ENCODE measurements around the gene SLC35D1.

SLC35D1 gene

DNA sequence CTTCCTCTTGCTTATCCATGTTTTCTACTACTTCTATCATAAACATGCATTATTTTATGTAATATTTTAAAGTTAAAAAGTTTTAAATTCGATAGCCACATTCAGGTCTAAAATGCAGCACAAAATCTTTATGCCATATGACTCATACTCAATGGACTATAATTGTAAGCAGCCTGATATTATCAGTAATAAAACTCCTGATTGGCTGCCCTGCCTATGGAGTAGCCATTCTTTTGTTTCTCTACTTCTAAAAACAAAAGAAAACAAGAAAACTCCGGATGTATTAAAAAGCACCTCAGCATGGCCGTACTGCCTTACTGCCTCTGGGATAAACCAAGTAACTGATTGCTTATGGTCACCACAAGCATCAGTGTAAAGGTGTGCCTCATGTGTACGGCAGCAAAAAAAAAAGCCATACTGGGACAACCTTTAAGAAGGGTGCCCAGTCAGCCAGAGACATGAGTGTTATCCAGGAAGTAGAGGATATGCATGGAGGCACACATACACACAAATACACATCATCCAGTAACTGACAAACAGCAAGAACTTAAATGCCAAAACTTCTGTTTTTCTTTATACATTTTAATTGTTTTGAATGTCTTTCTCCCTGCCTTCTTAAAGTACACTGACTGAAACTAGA is 9.2 kb downstream of the SLC35D1 start:
- DNase-seq (ENCODE audit: low read depth in 2 of 3, low spot score in 2 of 3), result no peak

DNA sequence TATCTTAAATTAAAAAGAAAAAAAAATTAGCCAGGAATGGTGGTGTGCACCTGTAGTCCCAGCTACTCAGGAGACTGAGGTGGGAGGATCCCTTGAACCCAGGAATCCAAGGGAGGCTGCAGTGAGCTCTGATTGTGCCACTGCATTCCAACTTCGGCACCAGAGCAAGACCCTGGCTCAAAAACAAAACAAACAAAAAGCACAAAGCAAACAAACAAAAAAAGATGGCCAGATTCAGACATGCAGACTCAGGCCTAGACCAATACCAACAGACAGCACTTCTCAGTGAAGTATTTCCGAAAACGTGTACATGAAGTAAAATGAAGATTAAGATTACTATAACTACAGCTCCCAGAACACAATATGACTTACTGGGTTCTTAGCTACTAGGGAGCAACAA is 10.6 kb downstream of the SLC35D1 start:
- no peak for DNase-seq (ENCODE audit: low read depth in 2 of 3, low spot score in 2 of 3)

DNA sequence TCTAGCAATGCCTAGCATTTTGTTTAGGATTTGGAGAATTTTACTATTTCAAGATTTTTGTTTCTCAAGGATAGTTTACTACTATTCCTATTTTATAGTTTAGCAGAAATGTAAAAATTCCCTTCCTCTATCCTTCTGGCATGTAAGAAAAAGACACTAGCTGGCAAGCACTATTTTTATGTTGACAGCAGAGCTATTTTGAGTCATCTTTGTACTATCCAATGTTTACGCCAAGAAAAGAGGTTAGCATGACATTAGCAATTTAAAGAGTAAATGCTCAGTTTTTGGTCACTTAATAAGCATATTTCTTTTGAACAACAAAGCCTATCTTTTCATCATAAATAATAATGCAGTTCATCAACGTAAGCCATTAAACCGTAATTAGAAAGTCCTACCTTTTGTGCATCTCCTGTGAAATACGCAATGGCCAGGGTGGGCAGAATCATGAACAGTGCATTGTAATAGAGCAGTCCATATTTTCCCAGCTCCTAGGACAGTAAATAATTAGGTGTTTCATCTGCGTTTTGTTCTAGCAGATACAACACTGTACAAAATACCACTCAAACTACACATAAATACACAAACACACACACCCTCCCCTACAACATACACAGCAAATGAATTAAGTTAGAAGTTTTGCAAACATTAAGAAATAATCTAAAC is 12.0 kb downstream of the SLC35D1 start:
- DNase-seq (ENCODE audit: low read depth in 2 of 3, low spot score in 2 of 3), result no peak

DNA sequence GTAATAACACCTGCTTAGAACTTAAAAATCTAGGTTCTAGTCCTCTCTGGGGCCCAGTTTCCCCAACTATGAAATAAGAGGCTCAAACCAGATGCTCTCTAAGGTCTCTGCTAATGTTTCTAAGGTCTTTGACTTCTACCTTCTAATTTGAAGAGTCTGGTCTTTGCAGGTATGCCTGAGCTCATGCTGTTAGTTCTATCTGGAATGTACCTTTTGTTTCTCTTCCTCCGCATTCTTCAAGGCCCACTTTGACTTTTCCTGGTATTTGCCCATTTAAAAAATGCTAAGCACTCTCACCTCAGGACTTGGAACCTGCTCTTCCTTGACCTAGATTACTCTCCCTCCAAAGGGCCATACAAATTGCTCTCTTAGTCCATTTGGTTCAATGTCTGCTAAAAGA is 13.5 kb downstream of the SLC35D1 start:
- no peak for DNase-seq (ENCODE audit: low read depth in 2 of 3, low spot score in 2 of 3)

DNA sequence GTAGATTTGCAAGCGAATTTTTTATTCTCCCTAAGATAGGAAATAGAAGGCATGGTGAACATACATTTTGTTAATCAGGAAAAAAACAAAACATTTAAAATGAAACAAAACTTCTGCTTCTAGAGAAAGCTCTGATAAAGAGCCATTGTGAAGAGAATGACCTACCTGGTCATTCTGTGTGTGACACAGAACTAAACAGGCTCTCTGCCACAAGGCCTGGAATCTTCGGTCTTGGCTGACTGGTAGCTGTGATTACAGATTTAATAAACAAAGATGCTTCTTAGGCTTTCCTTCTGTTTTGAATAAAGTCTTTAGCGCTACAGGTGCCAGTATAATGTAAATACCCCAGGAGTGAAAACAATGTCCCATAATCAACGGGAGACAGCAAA is 22.1 kb downstream of the SLC35D1 start:
- DNase-seq (ENCODE audit: low read depth in 2 of 3, low spot score in 2 of 3), result no peak

DNA sequence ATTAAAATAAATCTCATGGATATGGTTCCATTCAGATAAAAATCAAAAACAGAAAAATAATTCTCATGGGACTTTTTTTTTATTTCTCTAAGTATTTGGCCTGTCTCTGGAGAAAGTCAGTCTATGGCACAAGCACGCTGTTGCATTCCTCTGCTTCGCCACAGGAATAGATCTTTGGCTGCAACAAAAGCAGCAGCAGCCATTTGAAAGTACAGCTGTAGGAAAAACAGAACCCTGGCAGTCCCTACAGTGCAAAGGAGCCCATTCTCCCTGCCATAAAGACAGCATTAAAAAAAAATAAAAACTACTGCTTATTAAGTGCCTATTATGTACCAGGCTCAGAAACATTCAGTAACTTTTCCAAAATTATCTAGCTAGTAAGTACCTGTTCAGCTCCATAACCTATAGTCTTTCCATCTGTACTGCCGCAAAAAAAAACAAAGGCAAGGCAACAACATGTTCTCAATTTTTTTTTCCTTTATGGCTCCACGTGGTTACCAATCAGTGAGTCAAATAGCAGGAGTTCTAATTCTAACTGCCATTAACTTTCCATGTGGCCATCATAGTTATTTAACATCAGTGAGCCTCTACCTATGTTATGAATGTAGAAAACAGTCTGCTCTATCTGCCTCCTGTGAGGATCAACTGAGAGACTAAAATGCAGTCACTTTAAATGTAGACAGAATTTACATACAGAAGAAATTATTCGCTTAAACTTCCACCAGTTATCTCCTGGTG is 22.7 kb downstream of the SLC35D1 start:
- no peak for DNase-seq (ENCODE audit: low read depth in 2 of 3, low spot score in 2 of 3)

DNA sequence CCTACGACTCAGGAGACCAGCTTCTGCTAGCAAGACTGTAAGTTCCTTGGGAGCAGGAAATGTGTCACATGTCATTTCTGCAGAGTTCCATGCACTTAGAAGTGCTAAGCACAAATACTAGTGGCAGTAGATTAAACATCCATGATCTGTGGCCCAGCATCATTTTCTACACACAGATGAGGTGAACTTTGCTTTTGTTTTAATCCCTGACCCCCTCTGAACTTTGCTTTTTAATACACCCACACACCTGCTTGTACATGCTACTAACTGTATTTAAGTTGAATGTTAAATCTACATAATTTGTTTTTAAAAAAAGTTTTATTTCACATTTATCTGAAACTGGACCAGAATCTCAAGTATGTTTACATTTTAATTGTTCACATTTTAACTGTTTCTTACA is 24.5 kb downstream of the SLC35D1 start:
- no peak for DNase-seq (ENCODE audit: low read depth in 2 of 3, low spot score in 2 of 3)

DNA sequence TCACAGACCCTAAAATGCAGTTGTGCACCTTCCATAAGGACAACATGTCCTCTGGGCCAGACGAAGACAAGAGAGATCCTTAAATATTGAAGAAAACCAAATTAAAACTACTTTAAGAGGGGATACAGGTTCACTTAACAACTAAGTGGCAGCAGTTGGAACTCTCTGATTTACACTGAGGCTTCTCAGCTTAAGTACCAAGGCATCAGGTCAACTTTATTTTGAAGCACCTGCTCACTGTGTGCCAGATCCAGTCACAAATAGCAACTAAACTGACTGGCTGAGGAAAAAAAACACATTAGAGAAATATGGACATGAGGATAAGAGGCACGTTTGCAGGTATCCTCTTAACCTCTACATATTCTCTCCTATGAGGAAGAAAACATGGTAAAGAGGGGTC is 33.2 kb downstream of the SLC35D1 start:
- DNase-seq (ENCODE audit: low read depth in 2 of 3, low spot score in 2 of 3), result no peak

DNA sequence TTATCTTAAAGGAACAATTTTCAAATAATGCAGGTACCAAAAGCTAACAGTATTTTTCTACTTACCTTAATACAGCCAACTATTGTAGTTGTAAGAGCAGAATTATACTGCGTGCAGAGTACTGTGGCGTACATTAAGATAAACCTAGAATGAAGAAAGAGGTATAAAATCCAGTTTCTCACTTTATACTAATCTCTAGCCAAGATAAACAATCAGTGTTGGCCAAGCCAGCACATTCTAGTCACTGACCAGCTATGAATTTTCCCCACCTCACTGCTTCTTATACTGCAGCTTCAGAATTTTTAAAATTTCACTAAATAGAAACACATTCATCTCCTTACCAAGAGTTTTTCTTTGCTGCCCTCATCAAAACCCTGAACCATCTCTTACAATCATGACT is 33.6 kb downstream of the SLC35D1 start:
- DNase-seq (ENCODE audit: low read depth in 2 of 3, low spot score in 2 of 3), result no peak

DNA sequence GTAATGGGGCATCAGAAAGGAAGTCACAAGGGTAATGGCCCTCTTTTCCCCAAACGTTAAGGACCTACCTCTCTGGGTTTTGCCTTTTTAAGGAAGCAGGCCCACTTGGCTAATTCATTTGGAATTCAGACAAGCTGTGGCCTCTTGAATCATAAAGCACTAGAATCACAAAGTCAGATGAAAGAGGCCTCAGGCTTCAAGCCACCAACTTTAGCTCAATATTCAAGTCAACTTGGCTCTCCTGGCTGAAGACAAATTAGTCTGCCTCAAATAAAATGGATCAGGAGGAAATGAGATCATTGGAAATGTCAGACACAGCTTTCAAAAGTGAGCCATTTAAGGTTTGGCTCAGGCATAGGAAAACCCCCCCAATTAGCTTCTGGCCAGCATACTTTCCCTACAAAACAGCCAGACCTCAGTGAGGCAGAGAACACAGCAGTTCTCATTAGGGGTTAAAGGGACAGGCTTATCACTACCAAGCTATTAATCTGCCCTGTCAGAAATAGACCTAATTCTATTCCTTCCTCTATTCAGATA is 34.3 kb downstream of the SLC35D1 start:
- no peak for DNase-seq (ENCODE audit: low read depth in 2 of 3, low spot score in 2 of 3)

DNA sequence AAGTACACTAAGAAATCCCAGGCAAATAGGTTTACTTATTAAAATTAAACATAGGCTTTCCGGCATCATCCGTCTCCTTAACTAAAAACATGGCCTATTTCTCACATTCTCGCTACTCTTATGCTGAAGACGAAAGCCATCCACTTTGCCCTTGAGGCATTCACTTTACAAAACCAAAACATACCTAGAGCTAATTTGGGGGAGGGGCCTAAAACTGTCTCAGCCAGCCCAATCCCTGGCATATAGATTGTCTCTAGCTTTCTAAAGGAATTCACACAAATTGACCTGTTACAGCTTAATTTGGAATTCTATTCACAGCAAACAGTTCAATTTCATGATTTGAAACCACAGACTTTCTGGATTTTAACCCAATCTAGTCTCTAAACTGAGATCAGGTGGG is 34.8 kb downstream of the SLC35D1 start:
- DNase-seq (ENCODE audit: low read depth in 2 of 3, low spot score in 2 of 3), result no peak

DNA sequence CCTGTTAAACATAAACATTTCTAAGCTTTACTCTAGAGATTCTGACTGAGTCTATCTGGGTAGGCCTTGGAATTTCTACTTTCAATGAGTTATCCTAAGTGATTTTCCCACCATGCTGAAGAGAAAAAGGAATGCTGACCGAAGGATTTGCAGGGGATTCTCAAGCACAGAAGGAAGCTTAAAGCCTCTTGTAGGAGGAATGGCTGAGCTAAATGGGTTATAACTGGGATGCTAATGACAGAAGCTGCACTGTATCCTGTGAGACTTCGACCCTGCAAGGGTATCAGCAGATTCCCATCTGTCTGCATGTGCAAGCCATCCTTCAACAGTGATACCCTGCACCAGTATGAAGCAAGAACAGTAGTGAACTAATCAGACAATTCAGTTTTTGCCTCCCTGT is 35.4 kb downstream of the SLC35D1 start:
- DNase-seq (ENCODE audit: low read depth in 2 of 3, low spot score in 2 of 3), result no peak

DNA sequence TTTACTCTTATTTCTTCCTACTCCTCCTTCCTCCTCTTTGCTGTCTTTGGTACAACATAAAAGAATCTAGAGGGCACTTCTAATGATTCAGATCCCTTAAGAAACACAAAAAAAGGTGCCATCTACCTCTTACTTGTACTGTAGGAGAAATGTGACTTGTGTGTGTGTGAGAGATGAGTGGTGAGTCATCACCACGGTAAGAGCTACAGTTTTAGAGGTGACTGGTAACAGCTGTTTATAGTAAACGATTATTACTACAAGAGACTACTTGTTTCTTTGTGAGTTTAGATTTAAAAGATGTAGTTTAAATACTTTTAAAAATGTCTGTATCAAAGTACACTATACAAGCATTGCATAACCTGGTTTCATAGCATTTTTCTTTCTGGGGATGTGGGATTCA is 40.4 kb downstream of the SLC35D1 start:
- DNase-seq (ENCODE audit: low read depth in 2 of 3, low spot score in 2 of 3), result no peak

DNA sequence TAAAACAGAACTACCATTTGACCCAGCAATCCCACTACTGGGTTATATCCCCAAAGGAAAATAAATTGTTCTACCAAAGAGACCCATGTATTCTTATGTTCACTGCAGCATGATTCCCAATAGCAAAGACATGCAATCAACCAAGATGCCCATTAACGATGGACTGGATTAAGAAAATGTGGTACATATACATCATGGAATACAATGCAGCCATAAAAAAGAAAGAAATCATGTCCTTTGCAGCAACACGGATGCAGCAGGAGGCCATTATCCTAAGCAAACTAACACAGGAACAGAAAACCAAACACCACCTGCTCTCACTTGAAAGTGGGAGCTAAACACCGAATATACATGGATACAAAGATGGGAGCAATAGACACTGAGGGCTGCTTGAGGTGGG is 44.2 kb downstream of the SLC35D1 start:
- DNase-seq (ENCODE audit: low read depth in 2 of 3, low spot score in 2 of 3), result no peak

DNA sequence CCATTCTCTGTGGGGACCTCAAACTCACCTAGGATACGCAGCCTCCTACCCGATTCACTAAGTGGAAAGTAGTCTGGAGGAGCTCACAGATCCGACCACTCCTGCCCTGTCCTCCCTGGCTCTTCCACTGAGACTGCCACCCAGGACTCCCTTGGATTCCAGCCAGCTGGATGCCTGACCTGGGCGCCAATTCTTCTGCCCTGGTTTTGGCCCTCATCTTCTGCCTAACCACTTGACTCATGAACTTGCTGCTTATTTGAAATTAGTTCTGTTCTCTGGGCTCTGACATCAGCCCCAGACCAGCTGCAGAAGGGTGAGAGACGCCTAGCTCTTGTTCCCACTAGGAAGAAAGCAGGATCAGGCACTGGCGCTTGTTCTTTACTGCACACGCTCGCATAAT is 48.9 kb downstream of the SLC35D1 start:
- DNase-seq (ENCODE audit: low read depth in 2 of 3, low spot score in 2 of 3), result no peak

DNA sequence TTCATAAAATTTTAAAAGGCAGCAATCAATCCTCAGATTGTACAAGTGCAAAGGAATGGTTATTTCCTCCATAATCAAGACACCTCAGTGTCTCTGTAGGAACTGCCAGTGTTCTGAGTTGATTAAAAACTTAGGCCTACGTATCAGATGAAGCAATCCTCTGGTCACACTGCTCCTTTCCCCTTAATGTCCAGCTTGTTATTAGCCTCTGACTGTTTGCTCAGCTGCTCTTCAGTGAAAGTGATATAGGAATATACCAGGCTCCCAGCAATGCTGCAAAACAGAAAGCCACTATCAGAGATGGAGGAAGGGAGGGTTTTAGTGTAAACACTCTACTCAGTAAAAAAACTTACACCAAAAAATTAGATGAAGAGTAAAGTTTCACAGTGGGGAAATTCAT is 49.8 kb downstream of the SLC35D1 start:
- no peak for DNase-seq (ENCODE audit: low read depth in 2 of 3, low spot score in 2 of 3)

DNA sequence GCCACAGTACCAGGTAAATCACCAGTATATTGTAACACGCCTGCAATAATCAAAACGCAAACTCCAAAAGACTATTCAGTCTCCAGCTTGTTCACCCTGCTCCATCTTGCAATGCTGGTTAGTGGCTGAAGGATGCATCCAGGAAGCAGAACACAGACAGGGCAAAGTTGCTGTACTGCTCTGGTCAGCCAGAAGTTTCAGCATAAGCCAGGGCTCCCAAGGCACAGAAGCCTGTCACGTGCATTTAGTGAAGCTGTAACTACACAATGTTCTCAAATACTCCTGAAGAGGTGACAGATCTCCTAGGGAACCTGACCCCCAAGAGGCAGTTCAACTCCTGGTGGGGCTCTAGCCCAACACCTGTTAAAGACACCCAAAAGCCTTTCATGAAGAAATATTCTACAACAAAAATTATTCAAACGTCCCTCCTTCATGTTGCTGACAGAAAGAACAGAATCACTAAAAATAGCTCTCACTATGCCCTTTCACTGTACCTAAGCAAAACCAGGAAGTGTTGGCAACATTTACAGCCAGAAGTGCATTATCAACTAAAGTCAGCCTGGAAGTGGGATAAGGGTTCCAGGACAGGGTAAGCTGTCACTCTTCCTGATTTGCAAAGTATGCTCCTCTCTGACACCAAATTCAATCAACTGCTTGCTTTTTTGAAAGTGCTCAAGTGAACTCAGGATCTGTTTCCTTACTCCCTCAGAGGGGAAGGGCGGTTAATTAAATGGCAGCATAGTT is 52.1 kb downstream of the SLC35D1 start:
- DNase-seq (ENCODE audit: low read depth in 2 of 3, low spot score in 2 of 3), result no peak

DNA sequence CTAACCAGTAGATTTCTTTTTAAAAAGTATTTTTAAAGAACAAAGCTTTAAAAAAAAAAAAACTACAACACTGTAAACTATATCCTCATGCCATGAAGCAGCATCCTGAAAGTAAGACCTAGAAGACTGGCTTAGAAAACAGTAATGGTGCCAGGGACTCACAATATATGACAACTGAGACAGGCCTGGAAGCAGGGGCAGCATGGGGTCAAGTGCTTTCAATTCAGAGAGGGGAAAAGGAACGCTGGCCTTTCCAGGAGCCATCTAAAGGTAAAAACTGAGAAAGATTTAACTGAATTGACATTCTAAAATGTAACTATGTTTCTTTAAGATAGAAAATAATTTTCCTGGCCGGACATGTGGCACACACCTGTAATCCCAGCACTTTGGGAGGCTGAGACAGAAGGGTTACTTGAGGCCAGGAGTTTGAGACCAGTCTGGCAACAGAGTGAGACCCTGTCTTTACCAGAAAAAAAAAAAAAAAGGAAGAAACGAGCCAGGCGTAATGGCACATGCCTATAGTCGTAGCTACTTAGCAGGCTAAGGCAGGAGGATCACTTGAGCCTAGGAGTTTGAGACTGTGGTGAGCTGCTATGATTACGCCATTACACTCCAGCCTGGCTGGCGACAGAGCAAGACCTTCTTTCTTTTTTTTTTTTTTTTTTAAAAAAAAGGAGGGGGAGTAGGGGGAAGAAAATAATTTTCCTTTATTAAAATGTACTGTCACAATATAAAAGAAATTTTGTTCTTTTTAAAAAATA is 54.1 kb downstream of the SLC35D1 start:
- DNase-seq (ENCODE audit: low read depth in 2 of 3, low spot score in 2 of 3), result no peak

DNA sequence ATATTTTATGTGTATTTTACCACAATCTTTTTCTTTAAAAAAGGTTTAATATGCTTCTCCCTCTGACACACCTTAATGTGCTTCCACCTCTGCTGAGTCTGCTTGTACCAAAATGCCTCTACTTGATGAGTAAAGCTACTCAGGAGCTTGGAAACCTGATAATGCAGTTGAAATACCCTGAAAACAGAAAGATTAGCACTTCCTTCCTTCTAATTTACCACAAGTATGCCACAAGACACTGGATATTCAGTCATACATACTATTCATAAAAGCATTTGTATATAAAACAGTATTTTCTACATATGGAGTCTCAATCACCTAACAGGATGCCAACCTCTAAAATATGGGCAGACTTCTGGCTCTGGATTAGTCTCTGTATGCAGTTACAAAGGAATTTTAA is 55.0 kb downstream of the SLC35D1 start:
- DNase-seq (ENCODE audit: low read depth in 2 of 3, low spot score in 2 of 3), result no peak

DNA sequence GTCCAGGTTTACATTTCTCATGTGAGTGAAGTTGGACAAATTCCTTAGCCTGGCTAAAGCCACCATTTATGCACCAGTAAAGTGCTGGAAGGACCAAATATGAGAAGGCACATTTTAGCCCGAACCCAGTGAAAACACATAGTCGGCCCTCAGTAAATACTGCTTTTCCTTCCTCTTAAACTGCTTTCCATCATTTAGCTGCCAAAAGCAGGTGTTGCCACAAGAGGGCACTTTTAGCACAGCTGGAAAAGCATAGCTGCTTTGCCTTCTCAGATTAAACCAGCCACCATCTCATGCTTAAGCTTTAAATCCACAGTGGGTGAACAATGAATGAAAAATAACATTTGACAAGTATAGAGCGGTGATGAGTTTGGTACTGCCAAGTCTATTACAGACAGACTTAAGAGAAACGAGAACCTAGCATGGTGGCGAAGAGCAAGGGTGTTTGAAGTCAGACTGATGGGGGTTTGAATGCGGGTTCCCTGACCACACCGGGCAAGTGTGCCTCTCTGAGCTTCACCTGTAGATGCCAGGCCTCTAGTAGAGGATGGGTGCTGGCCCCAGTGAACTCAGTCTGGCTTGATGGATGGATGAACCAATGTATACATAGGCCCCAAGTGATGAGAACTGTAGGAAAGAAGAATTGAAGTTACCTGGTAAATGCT is 57.8 kb downstream of the SLC35D1 start:
- DNase-seq (ENCODE audit: low read depth in 2 of 3, low spot score in 2 of 3), result peak in 2 of 3 experiments; percentile 15 to 21

Measured in activated CD8-positive, alpha-beta memory T cell treated with anti-CD3 and anti-CD28 coated beads for 48 hours (primary cell).